Ascending aorta (tissue), 2 donors: ENCODE data around the gene ZNF423. TPM values are rescaled to one million over a fixed set of nuclear protein-coding genes. Genes with fewer than 3 reads are reported as not detected.

Experiments
- DNase-seq, 2 donors: peaks; one replicate each; pipeline ENCODE4 v3.0.0-alpha.2; 2019; ENCODE audit warnings: low spot score in 2 of 2
- H3K27ac ChIP-seq, 2 donors: fragments of 200-600 bp; sonication (generic); one replicate each; pipeline ENCODE4 v1.5.1; 2016 to 2017; ENCODE audit warnings: mild to moderate bottlenecking in 1 of 2
- H3K27me3 ChIP-seq: fragments of 200-600 bp; sonication (generic); one replicate; pipeline ENCODE4 v1.5.1; 2017
- H3K36me3 ChIP-seq, 2 donors: fragments of 200-600 bp; sonication (generic); one replicate each; pipeline ENCODE4 v1.5.1; 2016
- H3K4me1 ChIP-seq, 2 donors: fragments of 200-600 bp; sonication (generic); one replicate each; pipeline ENCODE4 v1.5.1; 2016 to 2017; ENCODE audit warnings: mild to moderate bottlenecking in 1 of 2
- H3K4me3 ChIP-seq, 2 donors: fragments of 200-600 bp; sonication (generic); one replicate each; pipeline ENCODE4 v1.5.1; 2016 to 2017; ENCODE audit warnings: mild to moderate bottlenecking in 1 of 2
- H3K9me3 ChIP-seq, 2 donors: fragments of 200-600 bp; sonication (generic); one replicate each; pipeline ENCODE4 v1.5.1; 2016
- intact Hi-C: fragments of 100-400 bp; cut with DNase I; formaldehyde crosslinking; loops from one replicate; pipeline ENCODE4 v1.15.1; 2023
- total RNA-seq: library from RNA; depleted of rRNA; stranded (reverse); fragments of >200 nt; gene quantifications from one replicate; pipeline ENCODE4 v1.1.0, GENCODE V29; 2016
- TF ChIP-seq, protein P1 (sequence below), 3 experiments: fragments of 200-600 bp in 2 of 3; fragments of 450-650 bp in 1 of 3; sonication (generic) in 2 of 3; IDR thresholded peaks; one replicate each; pipeline ENCODE4 v1.5.1; 2016 to 2019; ENCODE audit warnings: antibody characterized with exemption in 3 of 3, mild to moderate bottlenecking in 1 of 3, moderate library complexity in 1 of 3

The ZNF423 gene
- total RNA-seq, 1 donor from 2014 or later, result 42.9 TPM

DNA sequence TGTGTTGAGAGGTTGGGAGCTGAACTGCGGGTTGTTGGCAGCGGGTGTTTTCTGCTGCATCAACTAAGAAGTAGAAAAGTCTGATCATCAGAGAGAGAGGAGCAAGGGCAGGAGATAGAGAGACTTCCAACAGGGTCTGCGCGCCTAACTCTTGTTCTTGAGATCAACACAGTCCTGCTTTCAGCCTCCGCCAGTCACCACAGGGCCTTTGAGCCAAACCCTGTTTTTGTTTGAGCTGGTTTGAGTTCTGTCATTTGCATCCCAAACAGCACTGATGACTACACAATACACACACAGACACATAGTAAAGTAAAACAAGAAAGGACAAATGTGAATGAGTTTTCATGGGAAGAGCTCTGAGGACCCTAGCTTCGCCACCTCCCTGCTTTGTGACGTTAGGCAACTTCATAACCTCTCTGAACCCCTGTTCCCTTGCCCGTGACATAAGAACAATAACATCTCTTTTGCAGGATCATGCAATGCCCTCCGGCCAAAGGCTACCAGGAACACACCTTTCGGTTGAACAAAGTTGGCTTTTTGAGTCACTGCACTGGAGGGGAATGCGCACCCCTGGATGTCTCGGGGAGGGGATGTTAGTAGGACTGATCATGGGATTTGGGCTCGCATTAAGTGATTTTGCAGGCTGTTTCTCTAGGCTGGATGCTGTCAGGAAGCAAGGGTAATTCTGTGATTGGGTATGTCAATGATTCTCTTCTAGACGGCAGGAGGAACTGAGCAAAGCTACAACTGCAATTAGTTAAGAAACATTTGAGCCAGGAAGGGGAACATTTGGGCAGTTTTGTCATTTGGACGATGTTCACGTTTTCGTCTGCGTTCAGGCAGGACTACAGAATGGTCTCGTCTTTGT, 390.0 kb downstream of the ZNF423 start:
- intact Hi-C loops, result no loop called here
- Histone ChIP-seq H3K27ac (no peak overlapping the region), H3K27me3 (no peaks in the 10 kb centered on the region), H3K36me3 (no peaks in the 10 kb centered on the region), H3K9me3 (no peaks in the 10 kb centered on the region), H3K4me1 (no peaks in the 10 kb centered on the region), H3K4me3 (no peak overlapping the region)
- DNase-seq, result no peak
- TF ChIP-seq, protein P1, sequence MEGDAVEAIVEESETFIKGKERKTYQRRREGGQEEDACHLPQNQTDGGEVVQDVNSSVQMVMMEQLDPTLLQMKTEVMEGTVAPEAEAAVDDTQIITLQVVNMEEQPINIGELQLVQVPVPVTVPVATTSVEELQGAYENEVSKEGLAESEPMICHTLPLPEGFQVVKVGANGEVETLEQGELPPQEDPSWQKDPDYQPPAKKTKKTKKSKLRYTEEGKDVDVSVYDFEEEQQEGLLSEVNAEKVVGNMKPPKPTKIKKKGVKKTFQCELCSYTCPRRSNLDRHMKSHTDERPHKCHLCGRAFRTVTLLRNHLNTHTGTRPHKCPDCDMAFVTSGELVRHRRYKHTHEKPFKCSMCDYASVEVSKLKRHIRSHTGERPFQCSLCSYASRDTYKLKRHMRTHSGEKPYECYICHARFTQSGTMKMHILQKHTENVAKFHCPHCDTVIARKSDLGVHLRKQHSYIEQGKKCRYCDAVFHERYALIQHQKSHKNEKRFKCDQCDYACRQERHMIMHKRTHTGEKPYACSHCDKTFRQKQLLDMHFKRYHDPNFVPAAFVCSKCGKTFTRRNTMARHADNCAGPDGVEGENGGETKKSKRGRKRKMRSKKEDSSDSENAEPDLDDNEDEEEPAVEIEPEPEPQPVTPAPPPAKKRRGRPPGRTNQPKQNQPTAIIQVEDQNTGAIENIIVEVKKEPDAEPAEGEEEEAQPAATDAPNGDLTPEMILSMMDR (IDR thresholded peaks at IDR 0.05), result no peak

DNA sequence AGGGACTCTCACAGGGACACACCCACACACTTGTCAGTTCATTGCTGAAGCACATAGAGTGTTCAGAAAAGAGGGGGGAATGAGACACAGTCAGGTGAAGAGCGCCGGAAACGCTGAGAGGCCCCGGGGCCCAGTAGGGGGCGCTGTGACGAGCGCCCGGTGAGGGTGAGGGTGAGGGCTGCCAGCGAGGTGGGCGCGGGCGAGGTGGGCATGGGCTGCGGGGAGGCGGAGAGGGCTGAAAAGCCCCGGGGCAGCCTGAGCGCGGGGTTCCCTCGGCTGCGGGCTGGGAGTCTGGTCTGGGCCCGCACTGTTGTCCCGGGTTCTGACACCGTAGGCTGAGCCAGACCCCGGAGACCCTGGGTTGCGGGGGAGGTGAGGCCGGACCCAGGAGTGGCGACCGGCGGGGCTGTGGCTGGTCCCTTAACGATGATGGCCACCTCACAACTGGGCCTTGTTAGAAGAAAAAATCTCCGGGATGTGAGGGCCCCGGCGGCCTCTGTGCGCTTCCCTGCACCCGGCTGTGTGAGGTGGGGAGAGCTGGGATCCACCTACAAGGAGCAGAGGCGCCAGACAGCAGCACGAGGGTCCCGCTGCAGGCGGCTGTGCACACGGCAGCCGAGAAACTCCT, 390.9 kb downstream of the ZNF423 start:
- H3K4me1 ChIP-seq, result no peaks in the 10 kb centered on the region
- peak in 1 of 2 donors; percentile 53 for DNase-seq
- TF ChIP-seq, protein P1 (IDR thresholded peaks at IDR 0.05), result peak in 1 of 3 experiments; percentile 21
- H3K4me3 ChIP-seq, result no peak overlapping the region
- no peaks in the 10 kb centered on the region for H3K36me3 ChIP-seq
- H3K27me3 ChIP-seq, result no peaks in the 10 kb centered on the region
- H3K27ac ChIP-seq, result no peak overlapping the region
- H3K9me3 ChIP-seq, result no peaks in the 10 kb centered on the region
- intact Hi-C loops, result no loop called here

GRCh38 chr16:49464093-49464492, 391.8 kb downstream of the ZNF423 start:
- H3K36me3 ChIP-seq, result no peaks in the 10 kb centered on the region
- no peaks in the 10 kb centered on the region for H3K9me3 ChIP-seq
- H3K4me3 ChIP-seq, result no peak overlapping the region
- no peaks in the 10 kb centered on the region for H3K4me1 ChIP-seq
- H3K27me3 ChIP-seq, result no peaks in the 10 kb centered on the region
- H3K27ac ChIP-seq, result no peak overlapping the region
- TF ChIP-seq, protein P1 (IDR thresholded peaks at IDR 0.05), result no peak
- DNase-seq, result peak in 1 of 2 donors; percentile 1
- intact Hi-C loops, result no loop called here

- intact Hi-C loops, result no loop called here
- peak in 1 of 2 donors; percentile 61 for DNase-seq
These were observed 392.4 kb downstream of the ZNF423 start for GRCh38 chr16:49463529-49463928.

DNA sequence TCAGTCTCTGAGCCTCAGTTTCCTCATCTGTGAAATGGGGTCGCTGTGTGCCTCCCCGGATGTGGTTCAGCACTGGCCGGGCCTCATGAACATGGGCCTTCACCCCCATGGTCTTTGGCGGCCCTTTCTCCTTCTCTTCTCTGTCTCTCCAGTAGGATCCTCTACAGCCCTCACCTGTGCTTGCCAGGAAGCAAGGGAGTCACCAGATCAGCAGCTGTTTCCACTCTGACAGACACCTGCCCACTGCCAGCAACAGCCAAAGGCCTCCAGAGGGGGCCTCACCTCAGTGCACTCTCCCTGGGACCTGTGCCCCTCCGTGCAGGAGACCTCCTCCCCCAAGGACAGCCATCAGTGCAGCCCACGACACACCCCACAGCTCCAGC, 392.9 kb downstream of the ZNF423 start:
- TF ChIP-seq, protein P1 (IDR thresholded peaks at IDR 0.05), result no peak
- no peak overlapping the region for H3K27ac ChIP-seq
- H3K27me3 ChIP-seq, result no peaks in the 10 kb centered on the region
- no peaks in the 10 kb centered on the region for H3K4me1 ChIP-seq
- intact Hi-C loops, result no loop called here
- no peak overlapping the region for H3K4me3 ChIP-seq
- H3K36me3 ChIP-seq, result no peaks in the 10 kb centered on the region
- H3K9me3 ChIP-seq, result no peaks in the 10 kb centered on the region
- DNase-seq, result peak in 1 of 2 donors; percentile 41

More at GRCh38 chr16:49463529-49463928, 392.4 kb downstream of the ZNF423 start:
- H3K4me1 ChIP-seq, result no peaks in the 10 kb centered on the region
- H3K27ac ChIP-seq, result no peak overlapping the region
- H3K9me3 ChIP-seq, result no peaks in the 10 kb centered on the region
- H3K36me3 ChIP-seq, result no peaks in the 10 kb centered on the region
- no peak overlapping the region for H3K4me3 ChIP-seq
- TF ChIP-seq, protein P1 (IDR thresholded peaks at IDR 0.05), result no peak
- no peaks in the 10 kb centered on the region for H3K27me3 ChIP-seq
